ENCODE data around the gene C1orf141. TPM values are rescaled to one million over a fixed set of nuclear protein-coding genes. Genes with fewer than 3 reads are reported as not detected.

Gene C1orf141
- total and polyA plus RNA-seq, 4 donors: not detected

DNA sequence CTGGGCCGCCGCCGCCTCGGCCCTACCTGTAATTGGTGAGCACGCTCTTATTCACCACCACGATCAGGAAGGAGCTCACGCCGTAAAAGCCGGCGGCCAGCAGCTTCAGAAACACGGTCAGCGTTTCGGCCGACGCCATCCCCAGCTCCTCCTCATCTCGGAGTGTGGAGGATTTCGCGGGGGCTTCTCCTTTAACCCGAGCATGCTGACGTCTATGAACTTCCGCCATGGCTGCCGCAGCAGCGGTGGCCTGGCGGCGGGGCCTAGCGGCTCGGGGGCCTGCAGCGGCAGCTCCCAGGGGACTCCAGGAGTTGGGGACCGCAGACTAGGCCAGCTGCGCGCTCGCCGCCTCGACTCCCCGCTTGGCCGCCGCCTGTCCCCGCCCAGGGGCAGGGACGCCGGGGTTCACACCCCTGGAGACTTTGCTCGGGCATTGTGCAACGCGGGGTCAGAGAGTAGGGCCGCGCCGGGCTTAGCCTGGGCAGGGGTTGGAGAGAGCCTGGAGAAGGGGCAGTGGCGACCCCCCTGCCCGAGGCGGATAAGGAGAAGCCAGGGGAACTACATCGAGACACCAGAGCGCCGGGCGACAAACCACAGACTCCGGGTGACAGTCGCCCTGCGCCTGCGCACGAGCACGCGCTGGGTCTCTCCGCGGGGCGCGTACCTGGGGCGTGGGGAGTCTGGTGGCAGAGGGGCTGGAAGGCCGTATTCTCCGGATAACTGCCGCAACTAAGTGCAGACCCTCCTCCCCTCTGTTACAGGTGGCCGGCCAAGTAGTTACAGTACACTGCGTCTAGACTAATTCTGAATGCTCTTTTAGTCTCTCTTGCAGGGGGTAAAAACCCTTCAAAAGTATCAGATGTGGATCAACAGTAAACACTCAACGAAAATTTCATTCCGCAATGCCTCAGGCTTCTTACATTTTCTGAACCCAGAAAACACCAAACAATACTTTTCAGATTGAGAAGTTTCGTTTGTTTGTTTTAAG, 80.7 kb downstream of the C1orf141 start, which contains the start of gene SLC35D1:
TSS of gene SLC35D1 (minus strand) at position 364 of the 988 bp plus-strand sequence. CDS start at position 229, 135 bp downstream.
- WGBS: under 1% methylated on average over 73 of the region's 73 CpGs
- peak; percentile 83 for DNase-seq (ENCODE audit: low spot score)
- H3K27me3 ChIP-seq (ENCODE audit: control insufficient read depth in 4 of 4, insufficient read depth in 4 of 4, low read length in 3 of 4): no peaks in the 10 kb centered on the region
- TF ChIP-seq GABPA (IDR thresholded peaks at IDR 0.05 in 1 of 2, conservative IDR thresholded peaks at IDR 0.05 in 1 of 2): no peak
- TF ChIP-seq FOXA2 (IDR thresholded peaks at IDR 0.05): no peak
- peak; percentile 30 for TF ChIP-seq TAF1 (conservative IDR thresholded peaks at IDR 0.05)
- TF ChIP-seq HNF4G (IDR thresholded peaks at IDR 0.05): peak; percentile 78
- peak in 1 of 2 donors; percentile 34 for TF ChIP-seq RAD21 (IDR thresholded peaks at IDR 0.05)
- TF ChIP-seq JUND (IDR thresholded peaks at IDR 0.05): peak in 1 of 2 donors; percentile 39
- TF ChIP-seq RXRA (IDR thresholded peaks at IDR 0.05): peak; percentile 80 to 87
- peak; percentile 63 for TF ChIP-seq SP1 (IDR thresholded peaks at IDR 0.05)
- TF ChIP-seq YY1 (IDR thresholded peaks at IDR 0.05): peak; percentile 68
- peak; percentile 87 to 88 for TF ChIP-seq HNF4A (conservative IDR thresholded peaks at IDR 0.05)
- peak; percentile 79 for TF ChIP-seq REST (IDR thresholded peaks at IDR 0.05)
- TF ChIP-seq NR2F2 (IDR thresholded peaks at IDR 0.05): peak; percentile 41
- TF ChIP-seq MAX (IDR thresholded peaks at IDR 0.05): no peak
- TF ChIP-seq EGR1 (IDR thresholded peaks at IDR 0.05; ENCODE audit: low read depth in 2 of 2): no peak
- TF ChIP-seq ATF3 (IDR thresholded peaks at IDR 0.05): no peak
- TF ChIP-seq, protein P1, sequence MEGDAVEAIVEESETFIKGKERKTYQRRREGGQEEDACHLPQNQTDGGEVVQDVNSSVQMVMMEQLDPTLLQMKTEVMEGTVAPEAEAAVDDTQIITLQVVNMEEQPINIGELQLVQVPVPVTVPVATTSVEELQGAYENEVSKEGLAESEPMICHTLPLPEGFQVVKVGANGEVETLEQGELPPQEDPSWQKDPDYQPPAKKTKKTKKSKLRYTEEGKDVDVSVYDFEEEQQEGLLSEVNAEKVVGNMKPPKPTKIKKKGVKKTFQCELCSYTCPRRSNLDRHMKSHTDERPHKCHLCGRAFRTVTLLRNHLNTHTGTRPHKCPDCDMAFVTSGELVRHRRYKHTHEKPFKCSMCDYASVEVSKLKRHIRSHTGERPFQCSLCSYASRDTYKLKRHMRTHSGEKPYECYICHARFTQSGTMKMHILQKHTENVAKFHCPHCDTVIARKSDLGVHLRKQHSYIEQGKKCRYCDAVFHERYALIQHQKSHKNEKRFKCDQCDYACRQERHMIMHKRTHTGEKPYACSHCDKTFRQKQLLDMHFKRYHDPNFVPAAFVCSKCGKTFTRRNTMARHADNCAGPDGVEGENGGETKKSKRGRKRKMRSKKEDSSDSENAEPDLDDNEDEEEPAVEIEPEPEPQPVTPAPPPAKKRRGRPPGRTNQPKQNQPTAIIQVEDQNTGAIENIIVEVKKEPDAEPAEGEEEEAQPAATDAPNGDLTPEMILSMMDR (IDR thresholded peaks at IDR 0.05; ENCODE audit: low read depth, low read length, missing input control): no peak
- peak within 1 kb of the TSS; percentile 87 to 99 for H3K9ac ChIP-seq (ENCODE audit: low read depth in 1 of 2, low read length in 2 of 2)
- H3K4me1 ChIP-seq (ENCODE audit: control insufficient read depth in 4 of 4, insufficient read depth in 4 of 4, low read length in 3 of 4): peaks cover 2 to 28% (median 20%) of the 10 kb centered on the region in 4 donors
- H3K27ac ChIP-seq (ENCODE audit: low read depth in 1 of 2, low read length in 2 of 2): peak within 1 kb of the TSS; percentile 97 to 98
- H3K4me3 ChIP-seq (ENCODE audit: low read depth in 1 of 3, low read length in 3 of 3): peak within 1 kb of the TSS; percentile 85 to 97 (median 97)
- H3K9me3 ChIP-seq (ENCODE audit: control insufficient read depth in 4 of 4, low read length in 3 of 4): no peaks in the 10 kb centered on the region
- H3K36me3 ChIP-seq (ENCODE audit: control insufficient read depth in 4 of 4, insufficient read depth in 3 of 4, low read depth in 1 of 4, low read length in 3 of 4): peaks cover 0 to 13% (median 4%) of the 10 kb centered on the region in 4 donors

DNA sequence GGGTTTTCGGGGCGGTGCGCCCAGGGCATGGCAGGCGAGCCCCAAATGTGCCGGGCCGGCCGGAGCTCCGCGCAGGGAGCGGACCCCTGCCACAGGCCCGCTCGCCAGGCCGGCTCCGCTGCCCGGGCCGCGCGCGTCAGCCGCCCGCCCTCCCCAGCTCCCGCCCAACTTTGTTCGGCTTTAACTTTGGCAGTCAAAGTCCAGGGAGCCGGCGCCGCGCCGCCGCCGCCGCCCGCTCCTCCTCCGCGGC, 81.3 kb downstream of the C1orf141 start:
- Histone ChIP-seq H3K9me3 (ENCODE audit: control insufficient read depth in 4 of 4, low read length in 3 of 4) (no peaks in the 10 kb centered on the region), H3K27me3 (ENCODE audit: control insufficient read depth in 4 of 4, insufficient read depth in 4 of 4, low read length in 3 of 4) (no peaks in the 10 kb centered on the region), H3K36me3 (ENCODE audit: control insufficient read depth in 4 of 4, insufficient read depth in 3 of 4, low read depth in 1 of 4, low read length in 3 of 4) (peaks cover 0 to 17% (median 8%) of the 10 kb centered on the region in 4 donors), H3K4me3 (ENCODE audit: low read depth in 1 of 3, low read length in 3 of 3) (peak overlapping the region; percentile 85 to 97 (median 97)), H3K27ac (ENCODE audit: low read depth in 1 of 2, low read length in 2 of 2) (peak overlapping the region; percentile 97 to 98), H3K9ac (ENCODE audit: low read depth in 1 of 2, low read length in 2 of 2) (peak overlapping the region; percentile 66 to 99), H3K4me1 (ENCODE audit: control insufficient read depth in 4 of 4, insufficient read depth in 4 of 4, low read length in 3 of 4) (peaks cover 2 to 28% (median 20%) of the 10 kb centered on the region in 4 donors)
- 0% methylated on average over 34 of the region's 34 CpGs for WGBS
- peak; percentile 70 for DNase-seq (ENCODE audit: low spot score)
- TF ChIP-seq TAF1 (conservative IDR thresholded peaks at IDR 0.05) (no peak), FOXA2 (IDR thresholded peaks at IDR 0.05) (no peak), ATF3 (IDR thresholded peaks at IDR 0.05) (no peak), RAD21 (IDR thresholded peaks at IDR 0.05) (no peak), EGR1 (IDR thresholded peaks at IDR 0.05; ENCODE audit: low read depth in 2 of 2) (no peak), GABPA (IDR thresholded peaks at IDR 0.05 in 1 of 2, conservative IDR thresholded peaks at IDR 0.05 in 1 of 2) (no peak), SP1 (IDR thresholded peaks at IDR 0.05) (no peak)
- TF ChIP-seq, protein P2, sequence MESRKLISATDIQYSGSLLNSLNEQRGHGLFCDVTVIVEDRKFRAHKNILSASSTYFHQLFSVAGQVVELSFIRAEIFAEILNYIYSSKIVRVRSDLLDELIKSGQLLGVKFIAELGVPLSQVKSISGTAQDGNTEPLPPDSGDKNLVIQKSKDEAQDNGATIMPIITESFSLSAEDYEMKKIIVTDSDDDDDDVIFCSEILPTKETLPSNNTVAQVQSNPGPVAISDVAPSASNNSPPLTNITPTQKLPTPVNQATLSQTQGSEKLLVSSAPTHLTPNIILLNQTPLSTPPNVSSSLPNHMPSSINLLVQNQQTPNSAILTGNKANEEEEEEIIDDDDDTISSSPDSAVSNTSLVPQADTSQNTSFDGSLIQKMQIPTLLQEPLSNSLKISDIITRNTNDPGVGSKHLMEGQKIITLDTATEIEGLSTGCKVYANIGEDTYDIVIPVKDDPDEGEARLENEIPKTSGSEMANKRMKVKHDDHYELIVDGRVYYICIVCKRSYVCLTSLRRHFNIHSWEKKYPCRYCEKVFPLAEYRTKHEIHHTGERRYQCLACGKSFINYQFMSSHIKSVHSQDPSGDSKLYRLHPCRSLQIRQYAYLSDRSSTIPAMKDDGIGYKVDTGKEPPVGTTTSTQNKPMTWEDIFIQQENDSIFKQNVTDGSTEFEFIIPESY (IDR thresholded peaks at IDR 0.05): no peak
- TF ChIP-seq, protein P1 (IDR thresholded peaks at IDR 0.05; ENCODE audit: low read depth, low read length, missing input control): no peak

Data from liver (tissue), 9 donors.